GM12878 (cell line): Measurements from ENCODE around the gene C4orf17. TPM values are rescaled to one million over a fixed set of nuclear protein-coding genes. Genes with fewer than 3 reads are reported as not detected.

Experiments used
- ATAC-seq: fragments of 200-7000 bp; cut with Tn5 transposase; 3 replicates; pipeline ENCODE4 v1.9.1; 2020; ENCODE audit warnings: mild to moderate bottlenecking, moderate library complexity
- BruUV-seq: library from RNA; stranded (reverse); fragments of 400-500 nt; replicated peaks from 2 replicates; lab custom pipeline; 2021; lab: Mats Ljungman, UMichigan
- CTCF ChIA-PET: fragments of 300-600 bp; sonication (Branson Sonifier 250); formaldehyde crosslinking; extraction: SDS; loops from one replicate; lab custom pipeline; 2021; ENCODE audit warnings: inconsistent platforms; lab: Yijun Ruan, JAX
- POLR2A ChIA-PET: fragments of 350-600 bp; formaldehyde crosslinking; extraction: SDS; loops from one replicate; lab custom pipeline; 2021; ENCODE audit warnings: inconsistent platforms; lab: Charles Lee
- RAD21 ChIA-PET: fragments of 300-600 bp; sonication (Branson Sonifier 250); formaldehyde crosslinking; loops from one replicate; lab custom pipeline; 2023; ENCODE audit warnings: antibody characterized with exemption; ENCODE audit not compliant: unreplicated experiment; lab: Charles Lee
- SMC1A ChIA-PET: fragments of 300-600 bp; sonication (Branson Sonifier 250); formaldehyde crosslinking; loops from one replicate; lab custom pipeline; 2023; ENCODE audit not compliant: unreplicated experiment, uncharacterized antibody; lab: Charles Lee
- DNase-seq: peaks from one replicate; pipeline ENCODE4 v3.0.0-alpha.2; 2011; ENCODE audit warnings: low read depth, low spot score
- FAIRE-seq: peaks from 3 replicates; lab custom pipeline; 2011; peaks lifted over from hg19 to GRCh38; lab: Jason Lieb, UNC
- H2AFZ ChIP-seq: 2 replicates; pipeline ENCODE4 v1.6.0; 2011; ENCODE audit warnings: low read depth, low read length, control low read depth; ENCODE audit not compliant: control insufficient read depth
- H3K27ac ChIP-seq: 2 replicates; pipeline ENCODE4 v1.5.1; 2011; ENCODE audit warnings: control low read depth; ENCODE audit not compliant: control insufficient read depth, insufficient read depth
- H3K27me3 ChIP-seq, 2 experiments: replicated peaks in 1 of 2; 2 replicates each; pipeline versions ENCODE4 v1.6.0 to v1.6.1; 2011; ENCODE audit warnings: low read length in 1 of 2; ENCODE audit not compliant: control insufficient read depth in 2 of 2, insufficient read depth in 2 of 2
- H3K36me3 ChIP-seq, 2 experiments: 2 replicates each; pipeline ENCODE4 v1.5.1; 2011; ENCODE audit warnings: low read length in 1 of 2; ENCODE audit not compliant: control insufficient read depth in 2 of 2, insufficient read depth in 2 of 2
- H3K4me1 ChIP-seq: 2 replicates; pipeline ENCODE4 v1.6.1; 2011; ENCODE audit warnings: mild to moderate bottlenecking, low read length, moderate library complexity, mixed read lengths; ENCODE audit not compliant: control insufficient read depth, insufficient read depth
- H3K4me2 ChIP-seq: 2 replicates; pipeline ENCODE4 v1.6.0; 2011; ENCODE audit warnings: control low read depth; ENCODE audit not compliant: control insufficient read depth, insufficient read depth
- H3K4me3 ChIP-seq: fragments of 200-600 bp; sonication (generic); 2 replicates; pipeline ENCODE4 v1.5.1; 2016
- H3K79me2 ChIP-seq: 2 replicates; pipeline ENCODE4 v1.6.0; 2011; ENCODE audit warnings: low read length; ENCODE audit not compliant: control insufficient read depth, insufficient read depth
- H3K9ac ChIP-seq: 2 replicates; pipeline ENCODE4 v1.8.0; 2011; ENCODE audit warnings: low read length, control low read depth, mixed read lengths; ENCODE audit not compliant: control insufficient read depth, insufficient read depth
- H3K9me3 ChIP-seq: replicated peaks from 3 replicates; pipeline ENCODE4 v1.5.1; 2011; ENCODE audit warnings: mild to moderate bottlenecking, low read length; ENCODE audit not compliant: control insufficient read depth, insufficient read depth
- H4K20me1 ChIP-seq: 2 replicates; pipeline ENCODE4 v1.6.0; 2011; ENCODE audit not compliant: control insufficient read depth, insufficient read depth
- CREB1 ChIP-seq: IDR thresholded peaks from 2 replicates; pipeline ENCODE4 v1.6.1; 2012; ENCODE audit warnings: low read depth, mild to moderate bottlenecking, inconsistent platforms
- CREM ChIP-seq: IDR thresholded peaks from 2 replicates; pipeline ENCODE4 v1.6.1; 2014; ENCODE audit warnings: antibody characterized with exemption, low read depth
- EP300 ChIP-seq, 2 experiments: fragments of 150-350 bp in 1 of 2; IDR thresholded peaks; 2 replicates each; pipeline ENCODE4 v1.6.1; 2011 to 2012; ENCODE audit warnings: low read depth in 2 of 2, low read length in 2 of 2, borderline replicate concordance in 1 of 2, improper control_type of control experiment in 1 of 2, inconsistent platforms in 1 of 2; ENCODE audit not compliant: control insufficient read depth in 1 of 2
- IKZF2 ChIP-seq, 2 experiments: fragments of 450-650 bp; IDR thresholded peaks; 2 replicates each; pipeline ENCODE4 v1.6.1; 2017; ENCODE audit warnings: mild to moderate bottlenecking in 2 of 2, moderate library complexity in 2 of 2
- KLF5 ChIP-seq: fragments of 450-650 bp; IDR thresholded peaks from 2 replicates; pipeline ENCODE4 v1.6.1; 2014; ENCODE audit warnings: mild to moderate bottlenecking; ENCODE audit not compliant: partially characterized antibody
- MYC ChIP-seq: IDR thresholded peaks from 2 replicates; pipeline ENCODE4 v1.6.1; 2011; ENCODE audit warnings: mild to moderate bottlenecking, low read length, moderate library complexity, inconsistent platforms; ENCODE audit not compliant: insufficient read depth, insufficient replicate concordance, insufficient read length, severe bottlenecking
- NBN ChIP-seq: fragments of 450-650 bp; IDR thresholded peaks from 2 replicates; pipeline ENCODE4 v1.6.1; 2016
- NR2C1 ChIP-seq: fragments of 450-650 bp; IDR thresholded peaks from 2 replicates; pipeline ENCODE4 v1.6.1; 2017; ENCODE audit warnings: antibody characterized with exemption, mild to moderate bottlenecking, moderate library complexity
- NR2F1 ChIP-seq: fragments of 450-650 bp; conservative IDR thresholded peaks from 2 replicates; pipeline ENCODE4 v1.6.1; 2017; ENCODE audit warnings: mild to moderate bottlenecking
- RAD21 ChIP-seq: IDR thresholded peaks from 2 replicates; pipeline ENCODE4 v1.6.1; 2011; ENCODE audit warnings: mild to moderate bottlenecking, low read depth, low read length, moderate library complexity; ENCODE audit not compliant: insufficient read depth
- SMARCA5 ChIP-seq: fragments of 450-650 bp; IDR thresholded peaks from 2 replicates; pipeline ENCODE4 v1.6.1; 2017; ENCODE audit warnings: mild to moderate bottlenecking
- SMC3 ChIP-seq: IDR thresholded peaks from 2 replicates; pipeline ENCODE4 v1.6.1; 2011; ENCODE audit warnings: low read length, improper control_type of control experiment, borderline replicate concordance
- in situ Hi-C: fragments of 300-500 bp; cut with MboI; formaldehyde crosslinking; loops from 9 replicates; pipeline ENCODE4 v1.14.3; 2018; ENCODE audit warnings: mixed read lengths
- intact Hi-C: fragments of 100-400 bp; cut with micrococcal nuclease; formaldehyde crosslinking; loops from one replicate; pipeline ENCODE4 v1.14.2; 2022; ENCODE audit not compliant: unreplicated experiment
- polyA plus RNA-seq, 11 experiments: library from polyadenylated mRNA; depleted of rRNA in 4 of 11; unstranded in 6 of 11; stranded (reverse) in 5 of 11; fragments of >200 nt; fragmentation: Nextera tagmentation in 4 of 11; fragmentation: Illumina TruSeq in 1 of 11; extraction: Ambion mirVana in 4 of 11; extraction: Trizol in 1 of 11; gene quantifications; 1 replicate in 1 of 11; 2 replicates in 10 of 11; pipeline versions ENCODE4 v1.2.1 to v1.2.3, GENCODE V29; 2011 to 2016; ENCODE audit warnings: inconsistent platforms in 2 of 11, missing spikeins in 2 of 11, low read depth in 1 of 11
- total RNA-seq, 4 experiments: library from RNA; depleted of rRNA in 3 of 4; stranded (reverse); fragments of >200 nt in 3 of 4; fragmentation: Illumina TruSeq in 1 of 4; extraction: Trizol in 1 of 4; gene quantifications; 2 replicates each; pipeline versions ENCODE4 v1.2.1 to v1.2.3, GENCODE V29; 2013 to 2021
- TF ChIP-seq, protein P1 (sequence below): IDR thresholded peaks from 2 replicates; pipeline ENCODE4 v1.6.1; 2012; ENCODE audit warnings: low read depth, low read length, improper control_type of control experiment
- TF ChIP-seq, protein P2 (sequence below): IDR thresholded peaks from 2 replicates; pipeline ENCODE4 v1.6.1; 2012; ENCODE audit warnings: improper control_type of control experiment, low read depth, low read length; ENCODE audit not compliant: insufficient replicate concordance
- TF ChIP-seq, protein P3 (sequence below): fragments of 450-650 bp; IDR thresholded peaks from 2 replicates; pipeline ENCODE4 v1.6.1; 2018; ENCODE audit warnings: borderline replicate concordance, mild to moderate bottlenecking; ENCODE audit not compliant: partially characterized antibody
- TF ChIP-seq, protein P4 (sequence below): fragments of 450-650 bp; IDR thresholded peaks from 2 replicates; pipeline ENCODE4 v1.6.1; 2014; ENCODE audit warnings: mild to moderate bottlenecking

C4orf17 gene
- total and polyA plus RNA-seq, 10 of the 15 experiments (the other 5 are each of a cell fraction or from before 2014, with no cell fraction given): not detected

DNA sequence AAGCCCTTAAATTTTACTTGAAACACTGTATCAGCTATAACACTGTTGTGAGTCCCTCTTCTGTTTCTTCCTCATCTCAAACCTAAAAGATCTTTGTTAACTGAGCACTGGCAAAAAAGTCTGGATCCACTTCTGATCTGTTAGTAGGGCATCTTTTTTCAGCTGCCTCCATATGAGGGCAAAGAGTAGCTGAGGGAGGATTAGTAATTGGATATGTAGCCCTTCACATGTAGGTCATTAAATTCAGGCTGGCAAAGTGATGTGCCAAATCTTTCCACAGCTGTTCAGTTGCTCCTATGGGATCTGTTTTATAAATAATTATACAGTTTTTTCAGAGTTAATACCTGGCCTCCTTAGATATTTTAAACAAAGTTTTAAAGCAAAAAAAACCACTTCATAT is 54.1 kb downstream of the C4orf17 start:
- H2AFZ ChIP-seq: no peak overlapping the region; the same call in 1 of the 2 replicates
- TF ChIP-seq IKZF2 (IDR thresholded peaks at IDR 0.05) (no peak), NBN (no peak), EP300 (IDR thresholded peaks at IDR 0.05; ENCODE audit: borderline replicate concordance in 1 of 2, control insufficient read depth in 1 of 2, low read depth in 2 of 2, low read length in 2 of 2) (no peak), NR2C1 (no peak), SMC3 (no peak), SMARCA5 (no peak), CREM (no peak), NR2F1 (no peak), KLF5 (no peak), CREB1 (no peak), MYC (no peak), RAD21 (no peak)
- TF ChIP-seq, protein P1, sequence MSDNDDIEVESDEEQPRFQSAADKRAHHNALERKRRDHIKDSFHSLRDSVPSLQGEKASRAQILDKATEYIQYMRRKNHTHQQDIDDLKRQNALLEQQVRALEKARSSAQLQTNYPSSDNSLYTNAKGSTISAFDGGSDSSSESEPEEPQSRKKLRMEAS: no peak
- TF ChIP-seq, protein P2, sequence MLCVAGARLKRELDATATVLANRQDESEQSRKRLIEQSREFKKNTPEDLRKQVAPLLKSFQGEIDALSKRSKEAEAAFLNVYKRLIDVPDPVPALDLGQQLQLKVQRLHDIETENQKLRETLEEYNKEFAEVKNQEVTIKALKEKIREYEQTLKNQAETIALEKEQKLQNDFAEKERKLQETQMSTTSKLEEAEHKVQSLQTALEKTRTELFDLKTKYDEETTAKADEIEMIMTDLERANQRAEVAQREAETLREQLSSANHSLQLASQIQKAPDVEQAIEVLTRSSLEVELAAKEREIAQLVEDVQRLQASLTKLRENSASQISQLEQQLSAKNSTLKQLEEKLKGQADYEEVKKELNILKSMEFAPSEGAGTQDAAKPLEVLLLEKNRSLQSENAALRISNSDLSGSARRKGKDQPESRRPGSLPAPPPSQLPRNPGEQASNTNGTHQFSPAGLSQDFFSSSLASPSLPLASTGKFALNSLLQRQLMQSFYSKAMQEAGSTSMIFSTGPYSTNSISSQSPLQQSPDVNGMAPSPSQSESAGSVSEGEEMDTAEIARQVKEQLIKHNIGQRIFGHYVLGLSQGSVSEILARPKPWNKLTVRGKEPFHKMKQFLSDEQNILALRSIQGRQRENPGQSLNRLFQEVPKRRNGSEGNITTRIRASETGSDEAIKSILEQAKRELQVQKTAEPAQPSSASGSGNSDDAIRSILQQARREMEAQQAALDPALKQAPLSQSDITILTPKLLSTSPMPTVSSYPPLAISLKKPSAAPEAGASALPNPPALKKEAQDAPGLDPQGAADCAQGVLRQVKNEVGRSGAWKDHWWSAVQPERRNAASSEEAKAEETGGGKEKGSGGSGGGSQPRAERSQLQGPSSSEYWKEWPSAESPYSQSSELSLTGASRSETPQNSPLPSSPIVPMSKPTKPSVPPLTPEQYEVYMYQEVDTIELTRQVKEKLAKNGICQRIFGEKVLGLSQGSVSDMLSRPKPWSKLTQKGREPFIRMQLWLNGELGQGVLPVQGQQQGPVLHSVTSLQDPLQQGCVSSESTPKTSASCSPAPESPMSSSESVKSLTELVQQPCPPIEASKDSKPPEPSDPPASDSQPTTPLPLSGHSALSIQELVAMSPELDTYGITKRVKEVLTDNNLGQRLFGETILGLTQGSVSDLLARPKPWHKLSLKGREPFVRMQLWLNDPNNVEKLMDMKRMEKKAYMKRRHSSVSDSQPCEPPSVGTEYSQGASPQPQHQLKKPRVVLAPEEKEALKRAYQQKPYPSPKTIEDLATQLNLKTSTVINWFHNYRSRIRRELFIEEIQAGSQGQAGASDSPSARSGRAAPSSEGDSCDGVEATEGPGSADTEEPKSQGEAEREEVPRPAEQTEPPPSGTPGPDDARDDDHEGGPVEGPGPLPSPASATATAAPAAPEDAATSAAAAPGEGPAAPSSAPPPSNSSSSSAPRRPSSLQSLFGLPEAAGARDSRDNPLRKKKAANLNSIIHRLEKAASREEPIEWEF: no peak
- TF ChIP-seq, protein P3, sequence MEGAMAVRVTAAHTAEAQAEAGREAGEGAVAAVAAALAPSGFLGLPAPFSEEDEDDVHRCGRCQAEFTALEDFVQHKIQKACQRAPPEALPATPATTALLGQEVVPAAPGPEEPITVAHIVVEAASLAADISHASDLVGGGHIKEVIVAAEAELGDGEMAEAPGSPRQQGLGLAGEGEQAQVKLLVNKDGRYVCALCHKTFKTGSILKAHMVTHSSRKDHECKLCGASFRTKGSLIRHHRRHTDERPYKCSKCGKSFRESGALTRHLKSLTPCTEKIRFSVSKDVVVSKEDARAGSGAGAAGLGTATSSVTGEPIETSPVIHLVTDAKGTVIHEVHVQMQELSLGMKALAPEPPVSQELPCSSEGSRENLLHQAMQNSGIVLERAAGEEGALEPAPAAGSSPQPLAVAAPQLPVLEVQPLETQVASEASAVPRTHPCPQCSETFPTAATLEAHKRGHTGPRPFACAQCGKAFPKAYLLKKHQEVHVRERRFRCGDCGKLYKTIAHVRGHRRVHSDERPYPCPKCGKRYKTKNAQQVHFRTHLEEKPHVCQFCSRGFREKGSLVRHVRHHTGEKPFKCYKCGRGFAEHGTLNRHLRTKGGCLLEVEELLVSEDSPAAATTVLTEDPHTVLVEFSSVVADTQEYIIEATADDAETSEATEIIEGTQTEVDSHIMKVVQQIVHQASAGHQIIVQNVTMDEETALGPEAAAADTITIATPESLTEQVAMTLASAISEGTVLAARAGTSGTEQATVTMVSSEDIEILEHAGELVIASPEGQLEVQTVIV: no peak
- TF ChIP-seq, protein P4, sequence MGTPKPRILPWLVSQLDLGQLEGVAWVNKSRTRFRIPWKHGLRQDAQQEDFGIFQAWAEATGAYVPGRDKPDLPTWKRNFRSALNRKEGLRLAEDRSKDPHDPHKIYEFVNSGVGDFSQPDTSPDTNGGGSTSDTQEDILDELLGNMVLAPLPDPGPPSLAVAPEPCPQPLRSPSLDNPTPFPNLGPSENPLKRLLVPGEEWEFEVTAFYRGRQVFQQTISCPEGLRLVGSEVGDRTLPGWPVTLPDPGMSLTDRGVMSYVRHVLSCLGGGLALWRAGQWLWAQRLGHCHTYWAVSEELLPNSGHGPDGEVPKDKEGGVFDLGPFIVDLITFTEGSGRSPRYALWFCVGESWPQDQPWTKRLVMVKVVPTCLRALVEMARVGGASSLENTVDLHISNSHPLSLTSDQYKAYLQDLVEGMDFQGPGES: no peak

More for the DNA sequence above, 54.1 kb downstream of the C4orf17 start:
- Histone ChIP-seq H3K79me2 (no peaks in the 10 kb centered on the region), H4K20me1 (no peaks in the 10 kb centered on the region), H3K27ac (no peak overlapping the region), H3K9ac (no peak overlapping the region), H3K4me2 (no peak overlapping the region), H3K36me3 (no peaks in the 10 kb centered on the region), H3K27me3 (no peaks in the 10 kb centered on the region), H3K4me3 (no peak overlapping the region), H3K4me1 (no peaks in the 10 kb centered on the region), H3K9me3 (no peaks in the 10 kb centered on the region)
- intact Hi-C loops: no loop called here
- ChIA-PET CTCF (interaction anchor here (1.1 to 4.0 kb wide), 4 partner anchors 10 to 252 kb away, joined by 4 to 70 read pairs (median 6); partner anchors contain the start of genes DAPP1 and MTTP), SMC1A (interaction anchor here (0.9 to 4.1 kb wide), 5 partner anchors 10 to 383 kb away, joined by 3 to 50 read pairs (median 11); partner anchors contain the start of genes DNAJB14 and MTTP), POLR2A (interaction anchor here (1.5 to 1.9 kb wide), 2 partner anchors 44 to 382 kb away, joined by 3 to 6 read pairs; partner anchors contain the start of gene DNAJB14), RAD21 (interaction anchor here (1.2 to 2.6 kb wide), 3 partner anchors 8 to 243 kb away, joined by 4 to 31 read pairs (median 11); no protein-coding TSS in a partner anchor)
- BruUV-seq: no TSS peak
- DNase-seq: no peak
- in situ Hi-C loops: loop anchor here (5.0 kb wide), 3 partner anchors 242 to 382 kb away; partner anchors contain the start of genes DNAJB14 and LAMTOR3
- no peak for ATAC-seq
- no peak for FAIRE-seq
